ENCODE results near the gene KCNJ2. TPM values are rescaled to one million over a fixed set of nuclear protein-coding genes. Genes with fewer than 3 reads are reported as not detected.

The KCNJ2 gene
- total and polyA plus RNA-seq, 10 of the 15 experiments (the other 5 are each of a cell fraction or from before 2014, with no cell fraction given) = 1.6 to 10.1 (median 3.2) TPM

- TF ChIP-seq SP1 (IDR thresholded peaks at IDR 0.05; ENCODE audit: low read depth, low read length) = no peak
Observed at GRCh38 chr17:70134777-70135176, 34.6 kb upstream of the KCNJ2 start (continued).

GRCh38 chr17:70136131-70136530 is 33.2 kb upstream of the KCNJ2 start:
- H3K4me3 ChIP-seq = no peak overlapping the region
- no peaks in the 10 kb centered on the region for H3K79me2 ChIP-seq (ENCODE audit: control insufficient read depth, insufficient read depth, low read length)
- H3K9me3 ChIP-seq (replicated peaks; ENCODE audit: control insufficient read depth, insufficient read depth, low read length) = no peaks in the 10 kb centered on the region; the same call in 2 of the 3 replicates
- H3K27ac ChIP-seq (ENCODE audit: control insufficient read depth, insufficient read depth) = no peak overlapping the region
- 78% methylated on average over 5 of the region's 5 CpGs for WGBS (ENCODE audit: insufficient coverage, insufficient replicate concordance, low lambda C conversion rate, missing lambda C conversion rate)
- RAD21 ChIA-PET (ENCODE audit: unreplicated experiment) = no interaction called here
- DNase-seq (ENCODE audit: low read depth, low spot score) (no peak), FAIRE-seq (no peak), ATAC-seq (no peak)
- CTCF ChIA-PET = interaction anchor here (3.4 kb wide), 1 partner anchor 13 kb away, joined by 9 read pairs; no protein-coding TSS in a partner anchor
- BruUV-seq (replicated peaks) = no TSS peak
- TF ChIP-seq SRF (IDR thresholded peaks at IDR 0.05; ENCODE audit: low read depth in 2 of 2, low read length in 2 of 2) (no peak), HDAC2 (IDR thresholded peaks at IDR 0.05) (no peak)
- no peaks in the 10 kb centered on the region for H3K27me3 ChIP-seq (replicated peaks in 1 of 2; ENCODE audit: control insufficient read depth in 2 of 2, insufficient read depth in 2 of 2, low read length in 1 of 2)
- H3K9ac ChIP-seq (ENCODE audit: control insufficient read depth, insufficient read depth, low read length) = no peak overlapping the region
- intact Hi-C loops (cut with micrococcal nuclease; ENCODE audit: unreplicated experiment) = loop anchor here (5.0 kb wide), 1 partner anchor 416 kb away; no protein-coding TSS in a partner anchor
- H3K4me1 ChIP-seq (ENCODE audit: control insufficient read depth, insufficient read depth, low read length) = peaks cover 18% of the 10 kb centered on the region
- H3K4me2 ChIP-seq (ENCODE audit: control insufficient read depth, insufficient read depth) = no peak overlapping the region
- SMC1A ChIA-PET (ENCODE audit: uncharacterized antibody, unreplicated experiment) = interaction anchor here (0.6 to 1.1 kb wide), 3 partner anchors 72 to 852 kb away, joined by 3 read pairs; no protein-coding TSS in a partner anchor
- POLR2A ChIA-PET = no interaction called here
- H2AFZ ChIP-seq (ENCODE audit: control insufficient read depth, low read depth, low read length) = no peak overlapping the region
- in situ Hi-C loops (cut with MboI) = no loop called here
- no peaks in the 10 kb centered on the region for H4K20me1 ChIP-seq (ENCODE audit: control insufficient read depth, insufficient read depth)
- H3K36me3 ChIP-seq (ENCODE audit: control insufficient read depth in 2 of 2, insufficient read depth in 2 of 2, low read length in 1 of 2) = no peaks in the 10 kb centered on the region

- no peaks in the 10 kb centered on the region for H3K36me3 ChIP-seq (ENCODE audit: control insufficient read depth in 2 of 2, insufficient read depth in 2 of 2, low read length in 1 of 2)
- H3K27ac ChIP-seq (ENCODE audit: control insufficient read depth, insufficient read depth) = peak overlapping the region; percentile 22; the same call in 1 of the 2 replicates
- H3K9ac ChIP-seq (ENCODE audit: control insufficient read depth, insufficient read depth, low read length) = no peak overlapping the region
- WGBS (ENCODE audit: insufficient coverage, insufficient replicate concordance, low lambda C conversion rate, missing lambda C conversion rate) = 28% methylated on average over 9 of the region's 9 CpGs
- no peaks in the 10 kb centered on the region for H3K79me2 ChIP-seq (ENCODE audit: control insufficient read depth, insufficient read depth, low read length)
- H2AFZ ChIP-seq (ENCODE audit: control insufficient read depth, low read depth, low read length) = peak overlapping the region; percentile 29
- ChIA-PET RAD21 (ENCODE audit: unreplicated experiment) (interaction anchor here (1.7 to 2.3 kb wide), 2 partner anchors 72 to 530 kb away, joined by 4 to 7 read pairs; no protein-coding TSS in a partner anchor), SMC1A (ENCODE audit: uncharacterized antibody, unreplicated experiment) (interaction anchor here (0.6 to 1.3 kb wide), 7 partner anchors 11 to 1266 kb away, joined by 3 to 7 read pairs (median 3); no protein-coding TSS in a partner anchor), POLR2A (no interaction called here), CTCF (interaction anchor here (0.8 to 3.4 kb wide), 3 partner anchors 12 to 536 kb away, joined by 3 to 9 read pairs (median 7); no protein-coding TSS in a partner anchor)
- H4K20me1 ChIP-seq (ENCODE audit: control insufficient read depth, insufficient read depth) = no peaks in the 10 kb centered on the region
- H3K27me3 ChIP-seq (replicated peaks in 1 of 2; ENCODE audit: control insufficient read depth in 2 of 2, insufficient read depth in 2 of 2, low read length in 1 of 2) = no peaks in the 10 kb centered on the region
- BruUV-seq (replicated peaks) = no TSS peak
- peak overlapping the region; percentile 76 for H3K4me2 ChIP-seq (ENCODE audit: control insufficient read depth, insufficient read depth)
- ATAC-seq (peak; percentile 99), DNase-seq (ENCODE audit: low read depth, low spot score) (peak; percentile 70), FAIRE-seq (peak; percentile 92)
- peak overlapping the region; percentile 4; the same call in 1 of the 2 replicates for H3K4me3 ChIP-seq
- intact Hi-C loops (cut with micrococcal nuclease; ENCODE audit: unreplicated experiment) (loop anchor here (5.0 kb wide), 1 partner anchor 415 kb away; no protein-coding TSS in a partner anchor), in situ Hi-C loops (cut with MboI) (no loop called here)
- peaks cover 18% of the 10 kb centered on the region for H3K4me1 ChIP-seq (ENCODE audit: control insufficient read depth, insufficient read depth, low read length)
- H3K9me3 ChIP-seq (replicated peaks; ENCODE audit: control insufficient read depth, insufficient read depth, low read length) = no peaks in the 10 kb centered on the region; the same call in 2 of the 3 replicates
- TF ChIP-seq FOXM1 (IDR thresholded peaks at IDR 0.05; ENCODE audit: low read depth, low read length) (peak; percentile 75), NR2F1 (conservative IDR thresholded peaks at IDR 0.05) (peak; percentile 61; the same call in 1 of the 2 replicates), KDM1A (IDR thresholded peaks at IDR 0.05; ENCODE audit: borderline replicate concordance) (no peak), SRF (IDR thresholded peaks at IDR 0.05; ENCODE audit: low read depth in 2 of 2, low read length in 2 of 2) (peak in 1 of 2 experiments; percentile 79; a peak in 1 of 4 replicates), SMAD1 (IDR thresholded peaks at IDR 0.05; ENCODE audit: low read depth, partially characterized antibody) (no peak), ZBTB33 (IDR thresholded peaks at IDR 0.05) (no peak), ZNF24 (IDR thresholded peaks at IDR 0.05) (no peak)
Observed at GRCh38 chr17:70137451-70138230, 31.7 kb upstream of the KCNJ2 start.
